ENCODE results near the gene MYH11. TPM values are rescaled to one million over a fixed set of nuclear protein-coding genes. Genes with fewer than 3 reads are reported as not detected.

MYH11 gene
- total RNA-seq, 2 donors from 2014 or later = 0.09 to 0.29 TPM

GRCh38 chr16:15798671-15799070 lies 58.2 kb downstream of the MYH11 start:
- TF ChIP-seq, protein P1, sequence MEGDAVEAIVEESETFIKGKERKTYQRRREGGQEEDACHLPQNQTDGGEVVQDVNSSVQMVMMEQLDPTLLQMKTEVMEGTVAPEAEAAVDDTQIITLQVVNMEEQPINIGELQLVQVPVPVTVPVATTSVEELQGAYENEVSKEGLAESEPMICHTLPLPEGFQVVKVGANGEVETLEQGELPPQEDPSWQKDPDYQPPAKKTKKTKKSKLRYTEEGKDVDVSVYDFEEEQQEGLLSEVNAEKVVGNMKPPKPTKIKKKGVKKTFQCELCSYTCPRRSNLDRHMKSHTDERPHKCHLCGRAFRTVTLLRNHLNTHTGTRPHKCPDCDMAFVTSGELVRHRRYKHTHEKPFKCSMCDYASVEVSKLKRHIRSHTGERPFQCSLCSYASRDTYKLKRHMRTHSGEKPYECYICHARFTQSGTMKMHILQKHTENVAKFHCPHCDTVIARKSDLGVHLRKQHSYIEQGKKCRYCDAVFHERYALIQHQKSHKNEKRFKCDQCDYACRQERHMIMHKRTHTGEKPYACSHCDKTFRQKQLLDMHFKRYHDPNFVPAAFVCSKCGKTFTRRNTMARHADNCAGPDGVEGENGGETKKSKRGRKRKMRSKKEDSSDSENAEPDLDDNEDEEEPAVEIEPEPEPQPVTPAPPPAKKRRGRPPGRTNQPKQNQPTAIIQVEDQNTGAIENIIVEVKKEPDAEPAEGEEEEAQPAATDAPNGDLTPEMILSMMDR (conservative IDR thresholded peaks at IDR 0.05) = no peak
- Mint-ChIP-seq H3K27ac (no peak overlapping the region), H3K36me3 (ENCODE audit: low read depth) (no peaks in the 10 kb centered on the region), H3K4me3 (no peak overlapping the region), H3K27me3 (ENCODE audit: insufficient read depth) (peaks cover 79% of the 10 kb centered on the region), H3K9me3 (peaks cover 10% of the 10 kb centered on the region), H3K4me1 (peaks cover 6% of the 10 kb centered on the region)
- H3K9ac ChIP-seq (ENCODE audit: extremely low read depth, low read length, poor library complexity, severe bottlenecking) = no peak overlapping the region
- no peak overlapping the region for H3K4me3 ChIP-seq (ENCODE audit: low read length)
- DNase-seq = no peak
- WGBS, 2 experiments (ENCODE audit: insufficient coverage in 1 of 2, insufficient read length in 1 of 2) = 84 to 87% methylated on average over 5 of the region's 5 CpGs
- H3K9me3 ChIP-seq (ENCODE audit: control insufficient read depth, low read length) = peaks cover 10% of the 10 kb centered on the region
- no peak overlapping the region for H3K27ac ChIP-seq (ENCODE audit: low read depth, low read length)
- no peaks in the 10 kb centered on the region for H3K36me3 ChIP-seq (ENCODE audit: control insufficient read depth, insufficient read depth, low read length)
- peaks cover 78% of the 10 kb centered on the region for H3K27me3 ChIP-seq (ENCODE audit: control insufficient read depth, insufficient read depth, low read length, poor library complexity, severe bottlenecking)
- no peaks in the 10 kb centered on the region for H3K4me1 ChIP-seq (ENCODE audit: control insufficient read depth, insufficient read depth, low read length)

DNA sequence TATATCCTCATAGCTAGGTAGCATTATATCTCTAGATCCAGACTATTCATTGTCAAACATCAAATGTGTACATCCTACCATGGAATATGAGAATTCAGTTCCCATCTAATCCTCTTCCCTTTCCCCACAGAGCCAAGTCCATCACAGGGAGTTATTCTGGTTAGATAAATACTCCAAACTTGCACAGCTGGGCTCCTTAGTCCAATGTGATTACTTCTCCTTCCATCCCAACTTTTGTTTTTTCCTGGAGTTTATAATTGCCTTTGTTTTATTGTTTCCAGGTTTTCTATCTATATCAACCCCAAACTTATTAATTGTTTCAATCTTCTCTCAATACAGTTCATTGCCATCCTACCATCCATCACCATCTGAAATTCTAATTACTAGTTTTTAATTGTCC lies 59.9 kb downstream of the MYH11 start:
- H3K36me3 ChIP-seq (ENCODE audit: control insufficient read depth, insufficient read depth, low read length) = no peaks in the 10 kb centered on the region
- no peak overlapping the region for H3K4me3 Mint-ChIP-seq
- H3K27me3 Mint-ChIP-seq (ENCODE audit: insufficient read depth) = peaks cover 66% of the 10 kb centered on the region
- no peak overlapping the region for H3K9ac ChIP-seq (ENCODE audit: extremely low read depth, low read length, poor library complexity, severe bottlenecking)
- no peak overlapping the region for H3K4me3 ChIP-seq (ENCODE audit: low read length)
- H3K4me1 ChIP-seq (ENCODE audit: control insufficient read depth, insufficient read depth, low read length) = no peaks in the 10 kb centered on the region
- TF ChIP-seq, protein P1 (conservative IDR thresholded peaks at IDR 0.05) = no peak
- H3K4me1 Mint-ChIP-seq = peaks cover 6% of the 10 kb centered on the region
- H3K27me3 ChIP-seq (ENCODE audit: control insufficient read depth, insufficient read depth, low read length, poor library complexity, severe bottlenecking) = peaks cover 61% of the 10 kb centered on the region
- H3K36me3 Mint-ChIP-seq (ENCODE audit: low read depth) = no peaks in the 10 kb centered on the region
- H3K27ac ChIP-seq (ENCODE audit: low read depth, low read length) = no peak overlapping the region
- DNase-seq = no peak
- H3K27ac Mint-ChIP-seq = no peak overlapping the region
- peaks cover 10% of the 10 kb centered on the region for H3K9me3 Mint-ChIP-seq
- H3K9me3 ChIP-seq (ENCODE audit: control insufficient read depth, low read length) = peaks cover 10% of the 10 kb centered on the region

DNA sequence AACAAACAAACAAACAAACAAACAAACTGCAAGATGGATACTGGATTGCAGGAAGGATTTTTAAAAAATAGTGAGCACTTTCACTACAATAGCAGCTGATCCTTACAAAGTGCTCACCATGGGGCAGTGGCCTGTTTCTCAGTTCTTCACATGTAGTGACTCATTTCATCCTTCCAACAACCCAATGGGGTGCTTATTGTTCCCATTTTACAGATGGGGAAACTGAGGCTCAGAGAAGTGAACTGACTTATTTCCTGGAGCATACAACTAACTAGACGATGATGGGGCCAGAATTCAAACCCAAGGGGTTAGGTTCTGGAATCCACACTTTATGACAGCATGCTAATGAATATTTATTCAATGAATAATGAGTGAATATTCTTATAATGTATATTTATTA lies 61.2 kb downstream of the MYH11 start:
- Mint-ChIP-seq H3K4me3 (no peak overlapping the region), H3K4me1 (peaks cover 6% of the 10 kb centered on the region), H3K9me3 (peaks cover 10% of the 10 kb centered on the region), H3K27ac (no peak overlapping the region), H3K27me3 (ENCODE audit: insufficient read depth) (peaks cover 57% of the 10 kb centered on the region), H3K36me3 (ENCODE audit: low read depth) (no peaks in the 10 kb centered on the region)
- 94% methylated on average over 1 of the region's 1 CpG; no CpG with 5 or more reads in 1 of the 2 experiments for WGBS, 2 experiments (ENCODE audit: insufficient coverage in 1 of 2, insufficient read length in 1 of 2)
- H3K4me3 ChIP-seq (ENCODE audit: low read length) = no peak overlapping the region
- no peak overlapping the region for H3K9ac ChIP-seq (ENCODE audit: extremely low read depth, low read length, poor library complexity, severe bottlenecking)
- H3K27me3 ChIP-seq (ENCODE audit: control insufficient read depth, insufficient read depth, low read length, poor library complexity, severe bottlenecking) = peaks cover 49% of the 10 kb centered on the region
- H3K4me1 ChIP-seq (ENCODE audit: control insufficient read depth, insufficient read depth, low read length) = no peaks in the 10 kb centered on the region
- H3K27ac ChIP-seq (ENCODE audit: low read depth, low read length) = no peak overlapping the region
- no peaks in the 10 kb centered on the region for H3K36me3 ChIP-seq (ENCODE audit: control insufficient read depth, insufficient read depth, low read length)
- peaks cover 10% of the 10 kb centered on the region for H3K9me3 ChIP-seq (ENCODE audit: control insufficient read depth, low read length)
- TF ChIP-seq, protein P1 (conservative IDR thresholded peaks at IDR 0.05) = no peak
- DNase-seq = no peak
